ENCODE measurements around the gene CDH23.

- TF ChIP-seq, protein P1, sequence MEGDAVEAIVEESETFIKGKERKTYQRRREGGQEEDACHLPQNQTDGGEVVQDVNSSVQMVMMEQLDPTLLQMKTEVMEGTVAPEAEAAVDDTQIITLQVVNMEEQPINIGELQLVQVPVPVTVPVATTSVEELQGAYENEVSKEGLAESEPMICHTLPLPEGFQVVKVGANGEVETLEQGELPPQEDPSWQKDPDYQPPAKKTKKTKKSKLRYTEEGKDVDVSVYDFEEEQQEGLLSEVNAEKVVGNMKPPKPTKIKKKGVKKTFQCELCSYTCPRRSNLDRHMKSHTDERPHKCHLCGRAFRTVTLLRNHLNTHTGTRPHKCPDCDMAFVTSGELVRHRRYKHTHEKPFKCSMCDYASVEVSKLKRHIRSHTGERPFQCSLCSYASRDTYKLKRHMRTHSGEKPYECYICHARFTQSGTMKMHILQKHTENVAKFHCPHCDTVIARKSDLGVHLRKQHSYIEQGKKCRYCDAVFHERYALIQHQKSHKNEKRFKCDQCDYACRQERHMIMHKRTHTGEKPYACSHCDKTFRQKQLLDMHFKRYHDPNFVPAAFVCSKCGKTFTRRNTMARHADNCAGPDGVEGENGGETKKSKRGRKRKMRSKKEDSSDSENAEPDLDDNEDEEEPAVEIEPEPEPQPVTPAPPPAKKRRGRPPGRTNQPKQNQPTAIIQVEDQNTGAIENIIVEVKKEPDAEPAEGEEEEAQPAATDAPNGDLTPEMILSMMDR (IDR thresholded peaks at IDR 0.05; ENCODE audit: poor library complexity, severe bottlenecking), result no peak
- TF ChIP-seq POLR2AphosphoS5 (IDR thresholded peaks at IDR 0.05) (no peak), EZH2 (IDR thresholded peaks at IDR 0.05; ENCODE audit: borderline replicate concordance, insufficient read depth, low read length, poor library complexity, severe bottlenecking) (no peak), REST (IDR thresholded peaks at IDR 0.05; ENCODE audit: borderline replicate concordance) (no peak), TAF1 (IDR thresholded peaks at IDR 0.05; ENCODE audit: low read depth) (no peak), EP300 (conservative IDR thresholded peaks at IDR 0.05; ENCODE audit: poor library complexity, severe bottlenecking) (no peak)
These were observed 432.0 kb downstream of the CDH23 start for GRCh38 chr10:71828702-71829101.

Measured in neural cell (in vitro differentiated cells).